ENCODE data around the gene RAB27B.
A peak's percentile ranks its signal among the peaks of the same experiment; 100 is the strongest.
"Not testable (repeated sequence)": the region's sequence is repeated elsewhere in the genome, so short reads cannot be mapped to it uniquely, and the experiment has no call there.

RAB27B gene

DNA sequence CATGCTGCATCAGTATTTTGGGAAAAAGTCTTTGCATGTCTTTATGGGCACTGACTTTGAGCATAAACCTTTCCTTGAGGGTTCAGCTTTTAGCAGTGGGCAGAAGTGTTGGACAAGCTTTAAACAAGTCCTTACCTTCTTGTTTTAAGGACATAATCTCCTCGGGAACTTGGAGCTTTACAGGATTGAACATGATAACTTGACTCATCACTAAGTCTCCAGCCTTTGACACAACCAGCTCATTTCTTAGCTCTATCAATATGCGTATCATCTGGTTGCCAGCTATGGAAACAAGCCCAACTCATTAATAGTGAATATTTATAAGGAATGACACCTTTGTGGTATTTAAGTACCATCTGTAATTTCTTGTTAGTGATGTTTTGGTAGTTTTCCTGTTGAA is 21.0 kb upstream of the RAB27B start (continued):
- TF ChIP-seq ZNF426 (tag by site-specific recombination; IDR thresholded peaks at IDR 0.05) (no peak), ZNF48 (tag by site-specific recombination; IDR thresholded peaks at IDR 0.05) (no peak), ZBTB8A (tag by site-specific recombination; IDR thresholded peaks at IDR 0.05) (no peak), ZNF404 (tag by site-specific recombination; IDR thresholded peaks at IDR 0.05) (no peak), ZNF571 (tag by site-specific recombination; IDR thresholded peaks at IDR 0.05) (no peak)

DNA sequence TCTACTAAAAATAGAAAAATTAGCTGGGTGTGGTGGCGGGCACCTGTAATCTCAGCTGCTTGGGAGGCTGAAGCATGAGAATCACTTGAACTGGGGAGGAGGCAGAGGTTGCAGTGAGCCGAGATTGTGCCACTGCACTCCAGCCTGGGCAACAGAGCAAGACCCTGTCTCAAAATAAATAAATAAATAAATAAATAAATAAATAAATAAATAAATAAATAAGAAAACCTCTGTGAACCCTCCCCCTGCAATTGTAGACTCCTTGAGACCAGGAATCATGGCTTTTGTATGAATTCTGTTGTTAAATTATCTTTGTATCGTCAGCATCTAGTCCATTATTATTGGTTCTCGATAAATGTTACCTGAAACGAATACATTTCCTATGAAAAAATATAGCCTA is 17.6 kb upstream of the RAB27B start:
- TF ChIP-seq ZNF426 (tag by site-specific recombination; IDR thresholded peaks at IDR 0.05) (peak; percentile 74), ZNF510 (tag by site-specific recombination; IDR thresholded peaks at IDR 0.05; ENCODE audit: insufficient replicate concordance) (peak; percentile 40), ZNF202 (tag by site-specific recombination; IDR thresholded peaks at IDR 0.05; ENCODE audit: borderline replicate concordance) (0 out of 2 replicates have a peak, but pooled peaks have one; percentile 32), ZNF433 (tag by site-specific recombination; IDR thresholded peaks at IDR 0.05; ENCODE audit: low read depth) (peak; percentile 37; the same call in 1 of the 2 replicates), ZNF664 (tag by site-specific recombination; IDR thresholded peaks at IDR 0.05) (peak; percentile 30; the same call in 1 of the 2 replicates), ZBTB8A (tag by site-specific recombination; IDR thresholded peaks at IDR 0.05) (peak; percentile 58; the same call in 1 of the 2 replicates), ZNF555 (tag by site-specific recombination; conservative IDR thresholded peaks at IDR 0.05) (peak; percentile 78), ZNF394 (tag by site-specific recombination; IDR thresholded peaks at IDR 0.05; ENCODE audit: borderline replicate concordance) (peak; percentile 88), ZNF560 (tag by site-specific recombination; IDR thresholded peaks at IDR 0.05; ENCODE audit: borderline replicate concordance) (peak; percentile 37; the same call in 1 of the 2 replicates), ZNF140 (tag by site-specific recombination; IDR thresholded peaks at IDR 0.05) (peak; percentile 57; the same call in 1 of the 2 replicates), ZNF623 (tag by site-specific recombination; IDR thresholded peaks at IDR 0.05) (peak; percentile 66), ZNF266 (tag by site-specific recombination; IDR thresholded peaks at IDR 0.05; ENCODE audit: low read depth) (0 out of 2 replicates have a peak, but pooled peaks have one; percentile 36)
- TF ChIP-seq, protein P1, sequence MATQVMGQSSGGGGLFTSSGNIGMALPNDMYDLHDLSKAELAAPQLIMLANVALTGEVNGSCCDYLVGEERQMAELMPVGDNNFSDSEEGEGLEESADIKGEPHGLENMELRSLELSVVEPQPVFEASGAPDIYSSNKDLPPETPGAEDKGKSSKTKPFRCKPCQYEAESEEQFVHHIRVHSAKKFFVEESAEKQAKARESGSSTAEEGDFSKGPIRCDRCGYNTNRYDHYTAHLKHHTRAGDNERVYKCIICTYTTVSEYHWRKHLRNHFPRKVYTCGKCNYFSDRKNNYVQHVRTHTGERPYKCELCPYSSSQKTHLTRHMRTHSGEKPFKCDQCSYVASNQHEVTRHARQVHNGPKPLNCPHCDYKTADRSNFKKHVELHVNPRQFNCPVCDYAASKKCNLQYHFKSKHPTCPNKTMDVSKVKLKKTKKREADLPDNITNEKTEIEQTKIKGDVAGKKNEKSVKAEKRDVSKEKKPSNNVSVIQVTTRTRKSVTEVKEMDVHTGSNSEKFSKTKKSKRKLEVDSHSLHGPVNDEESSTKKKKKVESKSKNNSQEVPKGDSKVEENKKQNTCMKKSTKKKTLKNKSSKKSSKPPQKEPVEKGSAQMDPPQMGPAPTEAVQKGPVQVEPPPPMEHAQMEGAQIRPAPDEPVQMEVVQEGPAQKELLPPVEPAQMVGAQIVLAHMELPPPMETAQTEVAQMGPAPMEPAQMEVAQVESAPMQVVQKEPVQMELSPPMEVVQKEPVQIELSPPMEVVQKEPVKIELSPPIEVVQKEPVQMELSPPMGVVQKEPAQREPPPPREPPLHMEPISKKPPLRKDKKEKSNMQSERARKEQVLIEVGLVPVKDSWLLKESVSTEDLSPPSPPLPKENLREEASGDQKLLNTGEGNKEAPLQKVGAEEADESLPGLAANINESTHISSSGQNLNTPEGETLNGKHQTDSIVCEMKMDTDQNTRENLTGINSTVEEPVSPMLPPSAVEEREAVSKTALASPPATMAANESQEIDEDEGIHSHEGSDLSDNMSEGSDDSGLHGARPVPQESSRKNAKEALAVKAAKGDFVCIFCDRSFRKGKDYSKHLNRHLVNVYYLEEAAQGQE (tag by site-specific recombination; IDR thresholded peaks at IDR 0.05) = peak; percentile 47; the same call in 1 of the 2 replicates
- TF ChIP-seq, protein P2, sequence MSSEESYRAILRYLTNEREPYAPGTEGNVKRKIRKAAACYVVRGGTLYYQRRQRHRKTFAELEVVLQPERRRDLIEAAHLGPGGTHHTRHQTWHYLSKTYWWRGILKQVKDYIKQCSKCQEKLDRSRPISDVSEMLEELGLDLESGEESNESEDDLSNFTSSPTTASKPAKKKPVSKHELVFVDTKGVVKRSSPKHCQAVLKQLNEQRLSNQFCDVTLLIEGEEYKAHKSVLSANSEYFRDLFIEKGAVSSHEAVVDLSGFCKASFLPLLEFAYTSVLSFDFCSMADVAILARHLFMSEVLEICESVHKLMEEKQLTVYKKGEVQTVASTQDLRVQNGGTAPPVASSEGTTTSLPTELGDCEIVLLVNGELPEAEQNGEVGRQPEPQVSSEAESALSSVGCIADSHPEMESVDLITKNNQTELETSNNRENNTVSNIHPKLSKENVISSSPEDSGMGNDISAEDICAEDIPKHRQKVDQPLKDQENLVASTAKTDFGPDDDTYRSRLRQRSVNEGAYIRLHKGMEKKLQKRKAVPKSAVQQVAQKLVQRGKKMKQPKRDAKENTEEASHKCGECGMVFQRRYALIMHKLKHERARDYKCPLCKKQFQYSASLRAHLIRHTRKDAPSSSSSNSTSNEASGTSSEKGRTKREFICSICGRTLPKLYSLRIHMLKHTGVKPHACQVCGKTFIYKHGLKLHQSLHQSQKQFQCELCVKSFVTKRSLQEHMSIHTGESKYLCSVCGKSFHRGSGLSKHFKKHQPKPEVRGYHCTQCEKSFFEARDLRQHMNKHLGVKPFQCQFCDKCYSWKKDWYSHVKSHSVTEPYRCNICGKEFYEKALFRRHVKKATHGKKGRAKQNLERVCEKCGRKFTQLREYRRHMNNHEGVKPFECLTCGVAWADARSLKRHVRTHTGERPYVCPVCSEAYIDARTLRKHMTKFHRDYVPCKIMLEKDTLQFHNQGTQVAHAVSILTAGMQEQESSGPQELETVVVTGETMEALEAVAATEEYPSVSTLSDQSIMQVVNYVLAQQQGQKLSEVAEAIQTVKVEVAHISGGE (tag by site-specific recombination; conservative IDR thresholded peaks at IDR 0.05; ENCODE audit: low read depth) = peak; percentile 74
- TF ChIP-seq, protein P3, sequence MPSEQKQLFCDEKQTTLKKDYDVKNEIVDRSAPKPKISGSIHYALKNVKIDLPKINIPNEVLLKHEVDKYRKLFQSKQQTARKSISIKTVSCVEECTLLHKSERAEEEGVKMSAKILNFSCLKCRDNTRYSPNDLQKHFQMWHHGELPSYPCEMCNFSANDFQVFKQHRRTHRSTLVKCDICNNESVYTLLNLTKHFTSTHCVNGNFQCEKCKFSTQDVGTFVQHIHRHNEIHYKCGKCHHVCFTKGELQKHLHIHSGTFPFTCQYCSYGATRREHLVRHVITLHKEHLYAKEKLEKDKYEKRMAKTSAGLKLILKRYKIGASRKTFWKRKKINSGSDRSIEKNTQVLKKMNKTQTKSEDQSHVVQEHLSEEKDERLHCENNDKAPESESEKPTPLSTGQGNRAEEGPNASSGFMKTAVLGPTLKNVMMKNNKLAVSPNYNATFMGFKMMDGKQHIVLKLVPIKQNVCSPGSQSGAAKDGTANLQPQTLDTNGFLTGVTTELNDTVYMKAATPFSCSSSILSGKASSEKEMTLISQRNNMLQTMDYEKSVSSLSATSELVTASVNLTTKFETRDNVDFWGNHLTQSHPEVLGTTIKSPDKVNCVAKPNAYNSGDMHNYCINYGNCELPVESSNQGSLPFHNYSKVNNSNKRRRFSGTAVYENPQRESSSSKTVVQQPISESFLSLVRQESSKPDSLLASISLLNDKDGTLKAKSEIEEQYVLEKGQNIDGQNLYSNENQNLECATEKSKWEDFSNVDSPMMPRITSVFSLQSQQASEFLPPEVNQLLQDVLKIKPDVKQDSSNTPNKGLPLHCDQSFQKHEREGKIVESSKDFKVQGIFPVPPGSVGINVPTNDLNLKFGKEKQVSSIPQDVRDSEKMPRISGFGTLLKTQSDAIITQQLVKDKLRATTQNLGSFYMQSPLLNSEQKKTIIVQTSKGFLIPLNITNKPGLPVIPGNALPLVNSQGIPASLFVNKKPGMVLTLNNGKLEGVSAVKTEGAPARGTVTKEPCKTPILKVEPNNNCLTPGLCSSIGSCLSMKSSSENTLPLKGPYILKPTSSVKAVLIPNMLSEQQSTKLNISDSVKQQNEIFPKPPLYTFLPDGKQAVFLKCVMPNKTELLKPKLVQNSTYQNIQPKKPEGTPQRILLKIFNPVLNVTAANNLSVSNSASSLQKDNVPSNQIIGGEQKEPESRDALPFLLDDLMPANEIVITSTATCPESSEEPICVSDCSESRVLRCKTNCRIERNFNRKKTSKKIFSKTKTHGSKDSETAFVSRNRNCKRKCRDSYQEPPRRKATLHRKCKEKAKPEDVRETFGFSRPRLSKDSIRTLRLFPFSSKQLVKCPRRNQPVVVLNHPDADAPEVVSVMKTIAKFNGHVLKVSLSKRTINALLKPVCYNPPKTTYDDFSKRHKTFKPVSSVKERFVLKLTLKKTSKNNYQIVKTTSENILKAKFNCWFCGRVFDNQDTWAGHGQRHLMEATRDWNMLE (tag by site-specific recombination; conservative IDR thresholded peaks at IDR 0.05; ENCODE audit: low read depth) = peak; percentile 82
- H3K4me1 ChIP-seq (ENCODE audit: control insufficient read depth, insufficient read depth, low read length); CTCF ChIA-PET; H3K27ac ChIP-seq (ENCODE audit: extremely low read depth, low read depth, low read length); H3K36me3 ChIP-seq (ENCODE audit: control insufficient read depth in 2 of 2, insufficient read depth in 1 of 2, low read length in 2 of 2); POLR2A ChIA-PET; H3K9me3 ChIP-seq (ENCODE audit: control insufficient read depth, insufficient read depth, low read depth, low read length); H3K4me3 ChIP-seq (ENCODE audit: low read depth, low read length): not testable (repeated sequence)

Data from HEK293 (cell line).